ENCODE results near the gene SMARCC2.

The SMARCC2 gene

DNA sequence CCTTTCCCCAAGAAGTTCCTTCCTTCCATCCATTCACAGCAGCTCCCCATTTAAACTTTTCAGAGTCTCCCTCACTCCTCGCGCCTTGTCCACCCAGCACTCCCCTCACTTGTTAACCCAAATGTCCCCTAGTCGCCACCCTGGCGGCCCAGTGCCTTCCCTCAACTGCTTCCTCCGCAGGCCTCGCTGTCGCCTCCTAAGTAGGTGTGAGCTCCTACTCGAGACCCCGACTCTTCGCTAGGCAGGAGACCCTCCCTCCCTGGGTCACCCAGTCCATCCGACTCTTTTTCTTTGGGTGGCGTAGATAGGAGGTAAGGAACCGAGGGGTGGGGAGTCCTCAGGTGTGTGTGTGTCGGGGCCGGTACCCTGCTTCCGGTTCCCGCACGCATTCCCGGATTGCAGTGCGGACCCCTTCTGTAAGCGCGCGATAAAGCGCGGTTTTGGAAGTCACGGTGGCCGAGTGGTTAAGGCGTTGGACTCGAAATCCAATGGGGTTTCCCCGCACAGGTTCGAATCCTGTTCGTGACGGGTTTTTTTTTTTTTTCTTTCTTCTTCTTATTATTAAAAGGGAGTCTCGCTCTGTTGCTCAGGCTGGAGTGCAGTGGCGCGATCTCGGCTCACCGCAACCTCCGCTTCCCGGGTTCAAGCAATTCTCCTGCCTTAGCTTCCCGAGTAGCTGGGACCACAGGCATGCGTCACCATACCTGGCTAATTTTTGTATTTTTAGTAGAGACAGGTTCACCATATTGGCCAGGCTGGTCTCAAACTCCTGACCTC is 823 bp upstream of the SMARCC2 start (continued):
- TF ChIP-seq, protein P1, sequence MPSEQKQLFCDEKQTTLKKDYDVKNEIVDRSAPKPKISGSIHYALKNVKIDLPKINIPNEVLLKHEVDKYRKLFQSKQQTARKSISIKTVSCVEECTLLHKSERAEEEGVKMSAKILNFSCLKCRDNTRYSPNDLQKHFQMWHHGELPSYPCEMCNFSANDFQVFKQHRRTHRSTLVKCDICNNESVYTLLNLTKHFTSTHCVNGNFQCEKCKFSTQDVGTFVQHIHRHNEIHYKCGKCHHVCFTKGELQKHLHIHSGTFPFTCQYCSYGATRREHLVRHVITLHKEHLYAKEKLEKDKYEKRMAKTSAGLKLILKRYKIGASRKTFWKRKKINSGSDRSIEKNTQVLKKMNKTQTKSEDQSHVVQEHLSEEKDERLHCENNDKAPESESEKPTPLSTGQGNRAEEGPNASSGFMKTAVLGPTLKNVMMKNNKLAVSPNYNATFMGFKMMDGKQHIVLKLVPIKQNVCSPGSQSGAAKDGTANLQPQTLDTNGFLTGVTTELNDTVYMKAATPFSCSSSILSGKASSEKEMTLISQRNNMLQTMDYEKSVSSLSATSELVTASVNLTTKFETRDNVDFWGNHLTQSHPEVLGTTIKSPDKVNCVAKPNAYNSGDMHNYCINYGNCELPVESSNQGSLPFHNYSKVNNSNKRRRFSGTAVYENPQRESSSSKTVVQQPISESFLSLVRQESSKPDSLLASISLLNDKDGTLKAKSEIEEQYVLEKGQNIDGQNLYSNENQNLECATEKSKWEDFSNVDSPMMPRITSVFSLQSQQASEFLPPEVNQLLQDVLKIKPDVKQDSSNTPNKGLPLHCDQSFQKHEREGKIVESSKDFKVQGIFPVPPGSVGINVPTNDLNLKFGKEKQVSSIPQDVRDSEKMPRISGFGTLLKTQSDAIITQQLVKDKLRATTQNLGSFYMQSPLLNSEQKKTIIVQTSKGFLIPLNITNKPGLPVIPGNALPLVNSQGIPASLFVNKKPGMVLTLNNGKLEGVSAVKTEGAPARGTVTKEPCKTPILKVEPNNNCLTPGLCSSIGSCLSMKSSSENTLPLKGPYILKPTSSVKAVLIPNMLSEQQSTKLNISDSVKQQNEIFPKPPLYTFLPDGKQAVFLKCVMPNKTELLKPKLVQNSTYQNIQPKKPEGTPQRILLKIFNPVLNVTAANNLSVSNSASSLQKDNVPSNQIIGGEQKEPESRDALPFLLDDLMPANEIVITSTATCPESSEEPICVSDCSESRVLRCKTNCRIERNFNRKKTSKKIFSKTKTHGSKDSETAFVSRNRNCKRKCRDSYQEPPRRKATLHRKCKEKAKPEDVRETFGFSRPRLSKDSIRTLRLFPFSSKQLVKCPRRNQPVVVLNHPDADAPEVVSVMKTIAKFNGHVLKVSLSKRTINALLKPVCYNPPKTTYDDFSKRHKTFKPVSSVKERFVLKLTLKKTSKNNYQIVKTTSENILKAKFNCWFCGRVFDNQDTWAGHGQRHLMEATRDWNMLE (tag by site-specific recombination; conservative IDR thresholded peaks at IDR 0.05; ENCODE audit: low read depth): peak; percentile 36; the same call in 1 of the 2 replicates
- TF ChIP-seq ZNF747 (tag by site-specific recombination; IDR thresholded peaks at IDR 0.05): no peak
- no peak; the same call in 1 of the 2 replicates for TF ChIP-seq ZFP3 (tag by site-specific recombination; IDR thresholded peaks at IDR 0.05; ENCODE audit: low read depth)
- TF ChIP-seq ZFP69B (tag by site-specific recombination; IDR thresholded peaks at IDR 0.05): peak; percentile 89
- 0 out of 2 replicates have a peak, but pooled peaks have one; percentile 25 for TF ChIP-seq ZNF624 (tag by site-specific recombination; IDR thresholded peaks at IDR 0.05)
- TF ChIP-seq, protein P2, sequence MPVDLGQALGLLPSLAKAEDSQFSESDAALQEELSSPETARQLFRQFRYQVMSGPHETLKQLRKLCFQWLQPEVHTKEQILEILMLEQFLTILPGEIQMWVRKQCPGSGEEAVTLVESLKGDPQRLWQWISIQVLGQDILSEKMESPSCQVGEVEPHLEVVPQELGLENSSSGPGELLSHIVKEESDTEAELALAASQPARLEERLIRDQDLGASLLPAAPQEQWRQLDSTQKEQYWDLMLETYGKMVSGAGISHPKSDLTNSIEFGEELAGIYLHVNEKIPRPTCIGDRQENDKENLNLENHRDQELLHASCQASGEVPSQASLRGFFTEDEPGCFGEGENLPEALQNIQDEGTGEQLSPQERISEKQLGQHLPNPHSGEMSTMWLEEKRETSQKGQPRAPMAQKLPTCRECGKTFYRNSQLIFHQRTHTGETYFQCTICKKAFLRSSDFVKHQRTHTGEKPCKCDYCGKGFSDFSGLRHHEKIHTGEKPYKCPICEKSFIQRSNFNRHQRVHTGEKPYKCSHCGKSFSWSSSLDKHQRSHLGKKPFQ (tag by site-specific recombination; IDR thresholded peaks at IDR 0.05): peak; percentile 27; the same call in 1 of the 2 replicates
- TF ChIP-seq ZNF701 (tag by site-specific recombination; IDR thresholded peaks at IDR 0.05): no peak
- peak; percentile 96 for TF ChIP-seq ZNF335 (tag by site-specific recombination; conservative IDR thresholded peaks at IDR 0.05)
- TF ChIP-seq ZNF37A (tag by site-specific recombination; IDR thresholded peaks at IDR 0.05): no peak
- TF ChIP-seq ZNF19 (tag by site-specific recombination; IDR thresholded peaks at IDR 0.05; ENCODE audit: low read depth): no peak
- peak; percentile 94; the same call in 1 of the 2 replicates for TF ChIP-seq ZSCAN23 (tag by site-specific recombination; IDR thresholded peaks at IDR 0.05)
- TF ChIP-seq ZNF350 (tag by site-specific recombination; IDR thresholded peaks at IDR 0.05): no peak
- 0 out of 2 replicates have a peak, but pooled peaks have one; percentile 20 for TF ChIP-seq KLF9 (tag by site-specific recombination; IDR thresholded peaks at IDR 0.05; ENCODE audit: low read depth)
- TF ChIP-seq ZNF211 (tag by site-specific recombination; IDR thresholded peaks at IDR 0.05; ENCODE audit: low read depth): no peak
- TF ChIP-seq, protein P3, sequence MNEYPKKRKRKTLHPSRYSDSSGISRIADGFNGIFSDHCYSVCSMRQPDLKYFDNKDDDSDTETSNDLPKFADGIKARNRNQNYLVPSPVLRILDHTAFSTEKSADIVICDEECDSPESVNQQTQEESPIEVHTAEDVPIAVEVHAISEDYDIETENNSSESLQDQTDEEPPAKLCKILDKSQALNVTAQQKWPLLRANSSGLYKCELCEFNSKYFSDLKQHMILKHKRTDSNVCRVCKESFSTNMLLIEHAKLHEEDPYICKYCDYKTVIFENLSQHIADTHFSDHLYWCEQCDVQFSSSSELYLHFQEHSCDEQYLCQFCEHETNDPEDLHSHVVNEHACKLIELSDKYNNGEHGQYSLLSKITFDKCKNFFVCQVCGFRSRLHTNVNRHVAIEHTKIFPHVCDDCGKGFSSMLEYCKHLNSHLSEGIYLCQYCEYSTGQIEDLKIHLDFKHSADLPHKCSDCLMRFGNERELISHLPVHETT (tag by site-specific recombination; IDR thresholded peaks at IDR 0.05): peak; percentile 93
- TF ChIP-seq SCRT2 (tag by site-specific recombination; IDR thresholded peaks at IDR 0.05): peak; percentile 95
- TF ChIP-seq YY2 (tag by site-specific recombination; IDR thresholded peaks at IDR 0.05): peak; percentile 54; the same call in 1 of the 2 replicates
- TF ChIP-seq, protein P4, sequence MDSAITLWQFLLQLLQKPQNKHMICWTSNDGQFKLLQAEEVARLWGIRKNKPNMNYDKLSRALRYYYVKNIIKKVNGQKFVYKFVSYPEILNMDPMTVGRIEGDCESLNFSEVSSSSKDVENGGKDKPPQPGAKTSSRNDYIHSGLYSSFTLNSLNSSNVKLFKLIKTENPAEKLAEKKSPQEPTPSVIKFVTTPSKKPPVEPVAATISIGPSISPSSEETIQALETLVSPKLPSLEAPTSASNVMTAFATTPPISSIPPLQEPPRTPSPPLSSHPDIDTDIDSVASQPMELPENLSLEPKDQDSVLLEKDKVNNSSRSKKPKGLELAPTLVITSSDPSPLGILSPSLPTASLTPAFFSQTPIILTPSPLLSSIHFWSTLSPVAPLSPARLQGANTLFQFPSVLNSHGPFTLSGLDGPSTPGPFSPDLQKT (IDR thresholded peaks at IDR 0.05; ENCODE audit: borderline replicate concordance, low read depth, low read length): no peak; the same call in 1 of the 2 replicates
- 0 out of 2 replicates have a peak, but pooled peaks have one; percentile 15 for TF ChIP-seq GLI4 (tag by site-specific recombination; IDR thresholded peaks at IDR 0.05)
- peak; percentile 46 for TF ChIP-seq ZNF16 (tag by site-specific recombination; IDR thresholded peaks at IDR 0.05; ENCODE audit: low read depth)
- TF ChIP-seq, protein P5, sequence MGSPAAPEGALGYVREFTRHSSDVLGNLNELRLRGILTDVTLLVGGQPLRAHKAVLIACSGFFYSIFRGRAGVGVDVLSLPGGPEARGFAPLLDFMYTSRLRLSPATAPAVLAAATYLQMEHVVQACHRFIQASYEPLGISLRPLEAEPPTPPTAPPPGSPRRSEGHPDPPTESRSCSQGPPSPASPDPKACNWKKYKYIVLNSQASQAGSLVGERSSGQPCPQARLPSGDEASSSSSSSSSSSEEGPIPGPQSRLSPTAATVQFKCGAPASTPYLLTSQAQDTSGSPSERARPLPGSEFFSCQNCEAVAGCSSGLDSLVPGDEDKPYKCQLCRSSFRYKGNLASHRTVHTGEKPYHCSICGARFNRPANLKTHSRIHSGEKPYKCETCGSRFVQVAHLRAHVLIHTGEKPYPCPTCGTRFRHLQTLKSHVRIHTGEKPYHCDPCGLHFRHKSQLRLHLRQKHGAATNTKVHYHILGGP (tag by site-specific recombination; IDR thresholded peaks at IDR 0.05): no peak
- TF ChIP-seq ZNF792 (tag by site-specific recombination; IDR thresholded peaks at IDR 0.05): peak; percentile 82; the same call in 1 of the 2 replicates
- TF ChIP-seq, protein P6, sequence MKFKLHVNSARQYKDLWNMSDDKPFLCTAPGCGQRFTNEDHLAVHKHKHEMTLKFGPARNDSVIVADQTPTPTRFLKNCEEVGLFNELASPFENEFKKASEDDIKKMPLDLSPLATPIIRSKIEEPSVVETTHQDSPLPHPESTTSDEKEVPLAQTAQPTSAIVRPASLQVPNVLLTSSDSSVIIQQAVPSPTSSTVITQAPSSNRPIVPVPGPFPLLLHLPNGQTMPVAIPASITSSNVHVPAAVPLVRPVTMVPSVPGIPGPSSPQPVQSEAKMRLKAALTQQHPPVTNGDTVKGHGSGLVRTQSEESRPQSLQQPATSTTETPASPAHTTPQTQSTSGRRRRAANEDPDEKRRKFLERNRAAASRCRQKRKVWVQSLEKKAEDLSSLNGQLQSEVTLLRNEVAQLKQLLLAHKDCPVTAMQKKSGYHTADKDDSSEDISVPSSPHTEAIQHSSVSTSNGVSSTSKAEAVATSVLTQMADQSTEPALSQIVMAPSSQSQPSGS (tag by site-specific recombination; IDR thresholded peaks at IDR 0.05; ENCODE audit: low read depth): no peak
- TF ChIP-seq HOXC10 (CRISPR knock-in tag; IDR thresholded peaks at IDR 0.05): no peak
- TF ChIP-seq ZNF404 (tag by site-specific recombination; IDR thresholded peaks at IDR 0.05): no peak

All from HEK293 (cell line).